ENCODE results near the gene ANXA2.
"Not testable (repeated sequence)": the region's sequence is repeated elsewhere in the genome, so short reads cannot be mapped to it uniquely, and the experiment has no call there.

ANXA2 gene

GRCh38 chr15:60338810-60339209 lies 59.0 kb downstream of the ANXA2 start:
- no peak for DNase-seq

- no peak for DNase-seq
Observed at GRCh38 chr15:60337076-60337475, 60.7 kb downstream of the ANXA2 start.

- DNase-seq, result not testable (repeated sequence)
Observed at GRCh38 chr15:60335296-60335695, 62.5 kb downstream of the ANXA2 start.

GRCh38 chr15:60328852-60329443 lies 68.8 kb downstream of the ANXA2 start:
- peak; percentile 12 for DNase-seq

GRCh38 chr15:60326824-60327654 lies 70.7 kb downstream of the ANXA2 start:
- peak; percentile 59 for DNase-seq

GRCh38 chr15:60326343-60326742 lies 71.4 kb downstream of the ANXA2 start:
- DNase-seq, result no peak

- DNase-seq, result no peak
Observed at GRCh38 chr15:60325905-60326304, 71.9 kb downstream of the ANXA2 start.

- DNase-seq, result no peak
Observed at GRCh38 chr15:60324706-60325438, 72.9 kb downstream of the ANXA2 start.

- no peak for DNase-seq
Observed at GRCh38 chr15:60323322-60323721, 74.5 kb downstream of the ANXA2 start.

- no peak for DNase-seq
Observed at GRCh38 chr15:60320365-60320764, 77.4 kb downstream of the ANXA2 start.

GRCh38 chr15:60318216-60318867 lies 79.4 kb downstream of the ANXA2 start:
- DNase-seq, result no peak

GRCh38 chr15:60316961-60317360 lies 80.8 kb downstream of the ANXA2 start:
- no peak for DNase-seq

GRCh38 chr15:60315878-60316277 lies 81.9 kb downstream of the ANXA2 start:
- no peak for DNase-seq

- DNase-seq, result no peak
Observed at GRCh38 chr15:60313906-60314305, 83.9 kb downstream of the ANXA2 start.

- DNase-seq, result no peak
Observed at GRCh38 chr15:60307034-60307433, 90.8 kb downstream of the ANXA2 start.

- no peak for DNase-seq
Observed at GRCh38 chr15:60301024-60301423, 96.8 kb downstream of the ANXA2 start.

GRCh38 chr15:60299452-60300047 lies 98.2 kb downstream of the ANXA2 start:
- no peak for DNase-seq
